ENCODE measurements around the gene METTL4. TPM values are rescaled to one million over a fixed set of nuclear protein-coding genes. Genes with fewer than 3 reads are reported as not detected.

Gene METTL4
- total RNA-seq, 8 experiments from 2014 or later, result 4.7 to 14.1 (median 7.6) TPM

Other genes with a start within 250 kb of the METTL4 start
- 10 to 100 TPM in 3 of 8 experiments, 1 to 10 TPM in 5; 1.7 to 42.4 (median 4.3) TPM for gene NDC80, start 52 bp upstream of the METTL4 start, total RNA-seq
- gene SMCHD1, start 84.2 kb upstream of the METTL4 start, total RNA-seq, result 100 to 1,000 TPM in 1 of 8 experiments, 10 to 100 TPM in 7; 44.4 to 238 (median 61.6) TPM

Data from motor neuron (in vitro differentiated cells).